ENCODE measurements around the gene PARVA. TPM values are rescaled to one million over a fixed set of nuclear protein-coding genes. Genes with fewer than 3 reads are reported as not detected.

PARVA gene
- total and polyA plus RNA-seq, 2 experiments from 2014 or later = 37.4 to 46.2 TPM

DNA sequence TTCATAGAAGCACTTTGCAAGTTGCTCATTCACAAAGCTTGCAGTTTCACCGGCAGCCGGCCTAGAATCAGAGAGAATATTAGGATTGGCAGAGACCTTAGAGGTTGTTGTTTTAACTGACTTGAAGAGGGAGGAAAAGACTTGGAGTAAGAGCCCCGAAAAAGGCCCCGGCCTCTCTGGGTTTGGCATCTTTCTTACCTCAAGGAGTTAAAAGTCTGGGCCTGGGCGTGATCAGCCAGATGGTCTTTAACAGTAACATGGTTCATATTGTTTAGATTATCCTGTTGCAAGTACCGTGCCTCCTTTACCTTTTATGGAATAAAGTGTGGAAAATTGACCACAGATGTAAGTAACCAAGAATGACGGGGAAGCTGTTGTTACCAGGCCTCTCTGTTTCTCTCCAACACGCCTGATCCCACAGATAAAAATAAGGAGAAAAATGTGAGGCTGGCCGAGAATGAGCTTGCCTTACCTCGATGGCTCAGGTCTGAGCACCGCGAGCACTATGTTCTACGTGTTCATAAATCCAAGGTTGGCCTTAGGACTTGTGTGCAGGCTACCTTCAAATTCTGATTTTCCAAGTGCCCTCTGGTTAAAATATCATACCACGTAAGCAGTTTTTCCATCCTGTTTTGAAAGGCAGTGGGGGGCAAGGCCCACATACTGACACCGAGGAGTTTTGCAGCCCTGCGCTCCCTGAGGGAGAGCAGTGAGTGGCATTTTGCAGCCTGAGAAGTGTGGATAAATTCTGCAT, 56.4 kb downstream of the PARVA start:
- Histone ChIP-seq H3K9me2 (replicated peaks; ENCODE audit: insufficient read depth) (no peaks in the 10 kb centered on the region), H3K27me3 (no peaks in the 10 kb centered on the region), H2AFZ (no peak overlapping the region), H3K4me3 (no peak overlapping the region), H3K36me3 (replicated peaks; ENCODE audit: insufficient read depth, low read depth) (no peaks in the 10 kb centered on the region), H3K4me1 (ENCODE audit: insufficient read depth) (peaks cover 43% of the 10 kb centered on the region), H3K4me2 (peak overlapping the region; percentile 52), H4K20me1 (ENCODE audit: insufficient read depth, poor library complexity, severe bottlenecking) (no peaks in the 10 kb centered on the region), H3K9me3 (ENCODE audit: low read depth) (no peaks in the 10 kb centered on the region), H3K27ac (peak overlapping the region; percentile 91), H3K79me2 (peaks cover 72% of the 10 kb centered on the region)
- peak; percentile 60 for DNase-seq (ENCODE audit: low spot score)
- 43% methylated on average over 16 of the region's 16 CpGs for WGBS (ENCODE audit: low lambda C conversion rate, missing lambda C conversion rate)
- no peak for TF ChIP-seq EZH2 (IDR thresholded peaks at IDR 0.05; ENCODE audit: borderline replicate concordance)
- TF ChIP-seq, protein P1, sequence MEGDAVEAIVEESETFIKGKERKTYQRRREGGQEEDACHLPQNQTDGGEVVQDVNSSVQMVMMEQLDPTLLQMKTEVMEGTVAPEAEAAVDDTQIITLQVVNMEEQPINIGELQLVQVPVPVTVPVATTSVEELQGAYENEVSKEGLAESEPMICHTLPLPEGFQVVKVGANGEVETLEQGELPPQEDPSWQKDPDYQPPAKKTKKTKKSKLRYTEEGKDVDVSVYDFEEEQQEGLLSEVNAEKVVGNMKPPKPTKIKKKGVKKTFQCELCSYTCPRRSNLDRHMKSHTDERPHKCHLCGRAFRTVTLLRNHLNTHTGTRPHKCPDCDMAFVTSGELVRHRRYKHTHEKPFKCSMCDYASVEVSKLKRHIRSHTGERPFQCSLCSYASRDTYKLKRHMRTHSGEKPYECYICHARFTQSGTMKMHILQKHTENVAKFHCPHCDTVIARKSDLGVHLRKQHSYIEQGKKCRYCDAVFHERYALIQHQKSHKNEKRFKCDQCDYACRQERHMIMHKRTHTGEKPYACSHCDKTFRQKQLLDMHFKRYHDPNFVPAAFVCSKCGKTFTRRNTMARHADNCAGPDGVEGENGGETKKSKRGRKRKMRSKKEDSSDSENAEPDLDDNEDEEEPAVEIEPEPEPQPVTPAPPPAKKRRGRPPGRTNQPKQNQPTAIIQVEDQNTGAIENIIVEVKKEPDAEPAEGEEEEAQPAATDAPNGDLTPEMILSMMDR (IDR thresholded peaks at IDR 0.05; ENCODE audit: poor library complexity) = no peak
- no peak for TF ChIP-seq EZH2phosphoT487 (IDR thresholded peaks at IDR 0.05; ENCODE audit: low read depth, severe bottlenecking, unreplicated experiment)

DNA sequence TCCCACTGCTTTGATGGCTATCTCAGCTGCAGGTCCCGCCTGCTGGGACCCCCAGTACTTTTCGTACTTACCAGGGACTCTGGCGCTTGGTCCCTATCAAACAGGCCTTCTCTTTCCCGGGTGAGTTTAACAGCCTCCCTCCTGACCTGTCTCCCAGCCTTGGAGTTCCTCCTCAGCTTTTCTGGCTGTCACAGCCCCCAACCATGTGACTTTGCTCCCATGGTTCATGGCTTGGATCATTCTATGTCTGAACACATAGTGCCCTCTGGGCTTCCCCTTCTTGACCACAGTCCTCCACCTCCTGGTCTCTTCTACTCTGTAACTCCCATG, 56.9 kb downstream of the PARVA start:
- no peak for DNase-seq (ENCODE audit: low spot score)
- Histone ChIP-seq H3K27me3 (no peaks in the 10 kb centered on the region), H3K9me2 (replicated peaks; ENCODE audit: insufficient read depth) (no peaks in the 10 kb centered on the region), H3K4me2 (peak overlapping the region; percentile 46), H3K4me1 (ENCODE audit: insufficient read depth) (peaks cover 43% of the 10 kb centered on the region), H2AFZ (no peak overlapping the region), H3K9me3 (ENCODE audit: low read depth) (no peaks in the 10 kb centered on the region), H4K20me1 (ENCODE audit: insufficient read depth, poor library complexity, severe bottlenecking) (no peaks in the 10 kb centered on the region), H3K27ac (peak overlapping the region; percentile 91), H3K36me3 (replicated peaks; ENCODE audit: insufficient read depth, low read depth) (no peaks in the 10 kb centered on the region), H3K4me3 (no peak overlapping the region), H3K79me2 (peaks cover 75% of the 10 kb centered on the region)
- WGBS (ENCODE audit: low lambda C conversion rate, missing lambda C conversion rate) = 67% methylated on average over 4 of the region's 4 CpGs
- TF ChIP-seq EZH2 (IDR thresholded peaks at IDR 0.05; ENCODE audit: borderline replicate concordance) (no peak), EZH2phosphoT487 (IDR thresholded peaks at IDR 0.05; ENCODE audit: low read depth, severe bottlenecking, unreplicated experiment) (no peak)
- TF ChIP-seq, protein P1 (IDR thresholded peaks at IDR 0.05; ENCODE audit: poor library complexity) = no peak

DNA sequence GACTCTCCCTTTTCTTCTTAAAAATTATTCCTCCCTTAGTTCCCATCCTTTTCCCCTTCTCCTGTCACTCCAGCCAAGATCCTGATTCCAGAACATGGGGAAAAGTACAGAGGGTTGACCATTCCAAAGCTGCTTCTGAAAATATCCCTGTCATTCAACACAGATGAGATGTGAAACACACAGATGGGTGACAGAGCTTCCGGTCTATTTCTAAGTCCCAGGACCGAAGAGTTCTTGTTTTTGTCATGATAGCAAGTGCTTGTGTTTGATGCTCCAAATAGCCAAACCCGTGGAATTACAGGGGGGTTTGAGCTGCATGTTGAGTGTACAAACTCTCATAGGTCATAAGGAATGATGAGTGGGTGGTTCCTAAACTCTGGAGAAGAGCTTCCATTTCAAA, 57.9 kb downstream of the PARVA start:
- H3K4me2 ChIP-seq = no peak overlapping the region
- no peaks in the 10 kb centered on the region for H3K27me3 ChIP-seq
- no peaks in the 10 kb centered on the region for H4K20me1 ChIP-seq (ENCODE audit: insufficient read depth, poor library complexity, severe bottlenecking)
- no peaks in the 10 kb centered on the region for H3K9me2 ChIP-seq (replicated peaks; ENCODE audit: insufficient read depth)
- peak overlapping the region; percentile 91 for H3K27ac ChIP-seq
- peaks cover 72% of the 10 kb centered on the region for H3K79me2 ChIP-seq
- no peak overlapping the region for H2AFZ ChIP-seq
- DNase-seq (ENCODE audit: low spot score) = no peak
- no peak for TF ChIP-seq EZH2 (IDR thresholded peaks at IDR 0.05; ENCODE audit: borderline replicate concordance)
- TF ChIP-seq, protein P1 (IDR thresholded peaks at IDR 0.05; ENCODE audit: poor library complexity) = no peak
- no peak for TF ChIP-seq EZH2phosphoT487 (IDR thresholded peaks at IDR 0.05; ENCODE audit: low read depth, severe bottlenecking, unreplicated experiment)
- H3K36me3 ChIP-seq (replicated peaks; ENCODE audit: insufficient read depth, low read depth) = no peaks in the 10 kb centered on the region
- H3K4me1 ChIP-seq (ENCODE audit: insufficient read depth) = peaks cover 43% of the 10 kb centered on the region
- no peaks in the 10 kb centered on the region for H3K9me3 ChIP-seq (ENCODE audit: low read depth)
- 86% methylated on average over 3 of the region's 3 CpGs for WGBS (ENCODE audit: low lambda C conversion rate, missing lambda C conversion rate)
- H3K4me3 ChIP-seq = no peak overlapping the region
